ENCODE measurements around the gene TSPAN32. TPM values are rescaled to one million over a fixed set of nuclear protein-coding genes. Genes with fewer than 3 reads are reported as not detected.

Gene TSPAN32

DNA sequence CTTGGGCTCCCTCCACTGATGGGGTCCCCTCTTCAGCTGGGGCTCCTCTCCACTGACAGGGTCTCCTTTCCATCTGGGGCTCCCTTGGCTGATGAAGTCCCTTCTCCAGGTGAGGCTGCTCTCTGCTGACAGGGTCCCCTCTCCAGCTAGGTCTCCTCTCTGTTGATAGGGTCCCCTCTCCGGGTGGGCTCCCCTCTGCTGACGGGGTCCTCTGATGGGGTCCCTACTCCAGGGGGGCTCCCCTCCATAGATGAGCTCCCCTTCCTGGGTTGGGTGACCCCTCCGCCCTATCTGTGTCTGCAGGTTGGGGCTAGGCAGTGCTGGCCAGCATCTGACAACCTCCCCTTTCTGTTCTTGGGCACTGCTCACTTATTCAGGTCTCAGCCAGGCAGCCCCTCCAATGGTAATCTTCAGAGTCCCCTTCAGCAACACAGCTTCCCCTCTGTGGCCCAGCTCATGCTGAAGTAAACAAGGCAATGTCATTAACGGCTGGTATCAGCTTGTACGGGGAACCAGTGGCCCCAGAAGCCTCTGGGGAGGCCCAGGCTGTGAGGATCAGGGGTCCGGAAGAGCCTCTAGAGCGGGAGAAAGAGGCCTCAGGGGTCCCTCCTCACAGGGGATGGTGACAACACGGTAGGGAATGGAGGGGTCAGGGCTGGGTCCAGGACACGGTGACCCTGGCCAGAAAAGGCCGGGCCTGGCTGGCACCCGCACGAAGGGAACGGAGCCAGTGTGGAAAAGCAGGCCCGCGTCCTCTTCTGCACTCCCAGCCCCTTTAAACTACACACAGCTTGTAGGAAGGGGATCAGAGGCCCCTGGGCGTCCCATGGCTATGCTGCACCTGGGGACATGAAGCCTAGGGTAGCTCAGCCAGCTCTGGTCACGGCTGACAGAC is 65.7 kb downstream of the TSPAN32 start:
- H2BK120ac ChIP-seq (ENCODE audit: low read depth, low read length): no peak overlapping the region
- no peak overlapping the region for H2AFZ ChIP-seq (ENCODE audit: low read length)
- H3K27ac ChIP-seq (replicated peaks; ENCODE audit: low read length): no peak overlapping the region
- H3K4me2 ChIP-seq (ENCODE audit: insufficient read depth, low read length, poor library complexity, severe bottlenecking): no peak overlapping the region
- no peak overlapping the region for H2BK12ac ChIP-seq (ENCODE audit: low read length)
- no peak overlapping the region for H4K8ac ChIP-seq (ENCODE audit: low read depth, low read length)
- WGBS, 2 donors (ENCODE audit: extremely low coverage in 2 of 2, insufficient read length in 2 of 2, insufficient replicate concordance in 1 of 2): no CpG with 5 or more reads among the region's 17 CpGs
- DNase-seq (ENCODE audit: low spot score): no peak
- no peaks in the 10 kb centered on the region for H3K79me1 ChIP-seq (ENCODE audit: low read depth, low read length)
- H2AK5ac ChIP-seq (ENCODE audit: low read depth, low read length): peak overlapping the region; percentile 58
- no peaks in the 10 kb centered on the region for H3K4me1 ChIP-seq (ENCODE audit: control insufficient read depth in 2 of 2, insufficient read depth in 1 of 2, low read depth in 1 of 2, low read length in 2 of 2)
- peak overlapping the region; percentile 53 for H3K18ac ChIP-seq (ENCODE audit: low read length)
- H3K36me3 ChIP-seq (replicated peaks in 1 of 2; ENCODE audit: control insufficient read depth in 2 of 2, insufficient read depth in 2 of 2, low read length in 2 of 2): no peaks in the 10 kb centered on the region
- peak overlapping the region; percentile 7 for H3K4ac ChIP-seq (ENCODE audit: low read length)
- no peak overlapping the region for H3K4me3 ChIP-seq (ENCODE audit: low read length in 2 of 2)
- H4K91ac ChIP-seq (ENCODE audit: low read depth, low read length, poor library complexity): no peak overlapping the region
- no peak overlapping the region for H3K9ac ChIP-seq (ENCODE audit: low read depth, low read length, poor library complexity)
- peak overlapping the region; percentile 34 for H3K23ac ChIP-seq (ENCODE audit: low read depth, low read length, poor library complexity)
- H3K27me3 ChIP-seq (ENCODE audit: control insufficient read depth in 3 of 3, insufficient read depth in 3 of 3, low read depth in 1 of 3, low read length in 3 of 3): no peaks in the 10 kb centered on the region
- H2BK5ac ChIP-seq (ENCODE audit: low read length): no peak overlapping the region
- no peaks in the 10 kb centered on the region for H3K9me3 ChIP-seq (replicated peaks in 1 of 2; ENCODE audit: control insufficient read depth in 2 of 2, insufficient read depth in 1 of 2, low read depth in 1 of 2, low read length in 2 of 2)
- H3K14ac ChIP-seq (ENCODE audit: low read length): peak overlapping the region; percentile 49
- H2BK15ac ChIP-seq (ENCODE audit: low read length): peak overlapping the region; percentile 76

Small RNA genes lying within 50 kb of the gene (small RNA-seq; reads per million reads assigned to genes)
- gene RNU6-878P (ENCODE audit: insufficient read depth): not detected
